KBM-7 (cell line): ENCODE results near the gene TRIM22.

ENCODE experiments used
- DNase-seq: peaks from one replicate; pipeline ENCODE4 v3.0.0-alpha.2; 2015
- in situ Hi-C: fragments of 300-500 bp; cut with MboI; formaldehyde crosslinking; loops from 2 replicates; pipeline ENCODE4 v1.14.3; 2020; ENCODE audit warnings: low sequenced_read_pairs, low pct_unique_long_range_greater_than_20kb, mixed read lengths

The TRIM22 gene

DNA sequence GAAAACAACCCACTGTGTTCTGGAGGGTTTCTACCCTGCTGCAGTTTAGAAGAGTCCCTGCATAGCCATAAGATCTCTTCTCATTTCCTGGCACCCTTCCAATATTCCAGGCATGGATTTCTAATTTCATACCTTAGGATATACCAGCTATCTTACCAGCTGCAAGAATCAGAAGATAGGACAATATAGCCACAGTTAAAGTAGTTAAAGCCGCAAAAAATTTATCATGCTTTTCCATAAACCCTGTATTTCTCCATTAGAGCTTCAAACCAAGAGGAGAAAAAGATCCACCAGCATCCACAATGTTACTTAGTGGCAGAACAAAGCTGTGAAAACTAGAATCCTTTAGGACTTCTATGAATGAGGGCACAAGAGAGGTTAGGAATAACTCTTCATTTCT is 38.1 kb downstream of the TRIM22 start:
- in situ Hi-C loops, result no loop called here

DNA sequence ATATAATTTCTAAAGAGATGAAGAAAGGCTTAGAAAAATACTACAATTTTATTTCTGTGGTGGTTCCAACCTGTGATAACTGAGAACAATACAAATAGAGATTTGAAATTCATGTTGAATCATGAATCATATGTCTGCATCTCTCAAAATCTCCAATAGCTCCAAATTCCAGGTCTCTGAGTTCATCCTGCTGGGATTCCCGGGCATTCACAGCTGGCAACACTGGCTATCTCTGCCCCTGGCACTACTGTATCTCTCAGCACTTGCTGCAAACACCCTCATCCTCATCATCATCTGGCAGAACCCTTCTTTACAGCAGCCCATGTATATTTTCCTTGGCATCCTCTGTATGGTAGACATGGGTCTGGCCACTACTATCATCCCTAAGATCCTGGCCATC is 46.8 kb downstream of the TRIM22 start, which contains the start of gene OR56B1:
Gene OR56B1 (plus strand): TSS at position 53 of the 400 bp plus-strand sequence. CDS start 69 bp downstream, at position 122.
- in situ Hi-C loops, result no loop called here

More for the DNA sequence above, 38.1 kb downstream of the TRIM22 start:
- DNase-seq, result no peak

DNA sequence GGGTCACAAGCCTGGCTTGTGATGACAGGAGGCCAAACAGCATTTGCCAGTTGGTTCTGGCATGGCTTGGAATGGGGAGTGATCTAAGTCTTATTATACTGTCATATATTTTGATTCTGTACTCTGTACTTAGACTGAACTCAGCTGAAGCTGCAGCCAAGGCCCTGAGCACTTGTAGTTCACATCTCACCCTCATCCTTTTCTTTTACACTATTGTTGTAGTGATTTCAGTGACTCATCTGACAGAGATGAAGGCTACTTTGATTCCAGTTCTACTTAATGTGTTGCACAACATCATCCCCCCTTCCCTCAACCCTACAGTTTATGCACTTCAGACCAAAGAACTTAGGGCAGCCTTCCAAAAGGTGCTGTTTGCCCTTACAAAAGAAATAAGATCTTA is 47.5 kb downstream of the TRIM22 start:
- no peak for DNase-seq
- in situ Hi-C loops, result no loop called here

More for the DNA sequence above, 46.8 kb downstream of the TRIM22 start, which contains the start of gene OR56B1:
- DNase-seq, result no peak

DNA sequence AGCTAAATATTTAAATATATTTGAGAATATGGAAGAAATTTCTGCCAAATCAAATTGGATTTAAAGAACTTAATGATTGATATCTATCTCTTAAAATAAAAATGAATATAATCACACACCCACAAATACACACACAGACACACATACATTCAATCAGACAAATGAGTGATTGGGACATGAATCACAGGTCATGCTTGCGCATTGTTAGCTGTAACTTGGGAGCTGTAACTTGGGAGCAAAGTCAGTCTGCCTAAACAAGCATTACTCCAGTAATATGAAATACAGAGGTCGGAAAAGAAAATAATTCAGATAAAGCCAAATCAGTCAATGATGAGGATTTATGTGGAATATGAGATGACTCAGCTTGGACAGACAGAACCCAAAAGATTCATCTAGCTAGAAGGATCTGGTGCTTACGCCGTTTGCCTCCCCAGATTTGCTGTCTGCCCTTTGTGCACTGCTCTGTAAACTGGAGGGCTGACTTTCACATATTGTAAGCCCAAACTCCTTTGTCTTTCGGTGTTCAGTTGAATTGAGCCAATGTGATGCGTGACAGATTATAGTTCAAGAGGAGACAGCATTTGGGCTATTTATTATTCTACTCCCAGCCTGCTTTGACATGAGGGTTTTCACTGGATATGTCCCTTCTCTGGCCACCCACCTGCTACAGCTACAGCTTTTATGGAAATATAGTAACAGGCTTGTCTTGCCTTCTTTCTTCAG is 48.2 kb downstream of the TRIM22 start:
- no peak for DNase-seq
- in situ Hi-C loops, result no loop called here

DNA sequence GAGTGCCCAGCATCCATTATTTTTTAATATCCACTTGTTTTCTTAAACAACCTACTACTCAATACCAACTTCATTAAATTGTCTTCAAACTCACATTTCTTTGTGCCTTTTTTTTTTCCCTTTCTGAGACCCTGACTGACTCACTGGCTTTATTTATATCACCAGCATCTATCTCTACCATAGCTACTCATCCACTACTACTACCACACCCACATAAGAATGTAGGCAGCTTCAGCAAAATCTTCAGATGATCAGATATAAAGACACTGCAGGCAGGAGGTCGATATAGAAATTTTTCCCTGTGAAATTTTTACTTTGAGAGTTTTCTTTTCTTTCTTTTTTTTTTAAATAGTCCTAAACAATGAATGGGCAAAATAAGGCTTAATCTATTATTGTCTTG is 48.8 kb downstream of the TRIM22 start:
- no peak for DNase-seq
- in situ Hi-C loops, result no loop called here

DNA sequence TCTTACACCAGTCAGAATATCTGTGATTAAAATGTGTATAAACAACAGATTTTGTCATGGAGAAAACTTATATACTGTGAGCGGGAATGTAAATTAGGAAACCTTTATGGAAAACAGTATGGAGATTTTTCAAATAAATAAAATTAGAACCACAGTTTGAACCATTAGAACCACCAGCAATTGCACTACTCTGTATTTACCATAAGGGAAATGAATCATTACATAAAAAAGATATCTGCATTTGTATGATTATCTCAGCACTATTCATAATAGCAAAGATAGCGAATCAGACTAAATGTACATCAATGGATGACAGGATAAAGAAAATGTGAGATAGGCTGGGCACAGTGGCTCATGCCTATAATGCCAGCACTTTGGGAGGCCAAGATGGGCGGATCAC is 57.0 kb downstream of the TRIM22 start:
- DNase-seq, result no peak
- in situ Hi-C loops, result no loop called here

DNA sequence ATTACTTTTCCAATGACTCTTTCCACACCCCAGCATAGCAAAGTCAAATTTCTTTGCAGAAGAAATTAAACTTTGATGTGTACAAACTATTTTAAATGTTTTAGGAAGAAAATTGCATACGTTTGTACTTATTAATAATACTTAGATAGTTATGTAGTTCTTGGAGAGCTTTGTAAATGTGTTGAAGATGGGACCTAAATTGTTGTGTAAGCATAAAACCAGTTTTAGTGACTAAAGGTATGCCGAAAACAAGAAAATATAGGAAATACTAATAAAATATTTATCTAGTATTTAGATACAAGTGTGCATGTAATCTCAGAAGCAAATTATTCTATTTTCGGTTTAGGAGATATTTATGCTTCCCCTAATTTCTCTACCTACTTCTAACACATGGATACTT is 60.2 kb downstream of the TRIM22 start:
- in situ Hi-C loops, result no loop called here

DNA sequence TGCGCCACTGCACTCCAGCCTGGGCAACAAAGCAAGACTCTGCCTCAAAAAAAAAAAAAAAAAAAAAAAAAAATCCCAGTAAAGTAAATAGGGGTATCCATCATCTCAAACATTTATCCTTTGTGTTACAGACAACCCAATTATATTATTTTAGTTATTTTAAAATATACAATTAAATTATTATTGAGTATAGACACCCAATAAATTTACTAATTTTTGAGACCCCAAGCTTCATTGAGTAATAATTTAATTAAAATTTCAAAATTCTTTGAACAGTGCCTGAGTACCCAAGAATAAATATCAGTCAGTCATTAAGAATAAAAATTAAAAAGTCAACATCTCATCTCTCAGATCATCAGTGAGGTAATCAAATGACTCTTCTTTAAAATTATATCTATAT is 64.4 kb downstream of the TRIM22 start, which contains the start of gene OR52N4:
Gene OR52N4 (plus strand): TSS at position 301 of the 400 bp plus-strand sequence. CDS start 498 bp downstream, outside the sequence.
- in situ Hi-C loops, result no loop called here
- no peak for DNase-seq

More for the DNA sequence above, 60.2 kb downstream of the TRIM22 start:
- no peak for DNase-seq
